ENCODE measurements around the gene PACSIN1.

DNA sequence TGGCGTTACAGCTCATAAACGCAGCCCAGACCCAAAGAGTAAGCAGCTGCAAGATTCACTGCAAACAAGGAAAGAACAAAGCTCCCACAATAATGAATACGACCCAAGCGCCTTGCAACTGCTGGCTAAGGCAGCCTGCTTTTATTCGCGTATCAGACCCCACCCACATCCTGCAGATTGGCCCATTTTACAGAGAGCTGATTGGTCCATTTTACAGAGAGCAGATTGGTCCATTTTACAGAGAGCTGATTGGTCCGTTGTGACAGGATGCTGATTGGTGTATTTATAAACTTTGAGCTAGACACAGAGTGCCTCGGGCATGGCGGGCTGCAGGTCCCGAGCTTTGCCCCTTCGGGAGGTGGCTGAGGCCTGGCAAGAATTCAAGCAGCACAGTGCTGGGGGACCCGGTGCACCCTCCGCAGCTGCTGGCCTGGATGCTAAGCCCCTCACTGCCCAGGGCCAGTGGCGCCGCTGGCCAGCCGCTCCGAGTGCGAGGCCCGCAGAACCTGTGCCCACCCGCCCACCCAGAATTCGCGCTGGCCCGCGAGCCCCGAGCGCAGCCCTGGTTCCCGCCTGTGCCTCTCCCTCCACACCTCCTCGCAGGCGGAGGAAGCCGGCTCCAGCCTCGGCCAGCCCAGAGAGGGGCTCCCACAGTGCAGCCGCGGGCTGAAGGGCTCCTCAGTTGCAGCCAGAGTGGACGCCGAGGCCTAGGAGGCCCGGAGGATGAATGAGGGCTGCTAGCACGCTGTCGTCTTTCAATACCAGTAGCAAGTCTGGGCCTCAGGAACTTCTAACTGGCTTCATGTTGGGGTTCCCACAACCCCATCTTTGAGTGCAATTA is 28.9 kb upstream of the PACSIN1 start:
- TF ChIP-seq EZH2 (IDR thresholded peaks at IDR 0.05; ENCODE audit: borderline replicate concordance, low read depth, low read length, severe bottlenecking) (no peak), POLR2A (IDR thresholded peaks at IDR 0.05; ENCODE audit: low read depth, low read length) (no peak)

Measured in endothelial cell of umbilical vein (primary cell).